Testis (tissue), 2 donors: ENCODE results near the gene CDH11.

Experiments used
- POLR2A ChIP-seq: fragments of 450-650 bp; IDR thresholded peaks from one replicate; pipeline ENCODE4 v1.6.1; 2017; ENCODE audit warnings: antibody characterized with exemption, mild to moderate bottlenecking, moderate library complexity
- TF ChIP-seq, protein P1 (sequence below), 3 experiments: fragments of 450-650 bp in 2 of 3; fragments of 200-600 bp in 1 of 3; sonication (generic) in 1 of 3; IDR thresholded peaks; one replicate each; pipeline ENCODE4 v1.5.1; 2016 to 2019; ENCODE audit warnings: antibody characterized with exemption in 3 of 3, mild to moderate bottlenecking in 2 of 3, moderate library complexity in 1 of 3

DNA sequence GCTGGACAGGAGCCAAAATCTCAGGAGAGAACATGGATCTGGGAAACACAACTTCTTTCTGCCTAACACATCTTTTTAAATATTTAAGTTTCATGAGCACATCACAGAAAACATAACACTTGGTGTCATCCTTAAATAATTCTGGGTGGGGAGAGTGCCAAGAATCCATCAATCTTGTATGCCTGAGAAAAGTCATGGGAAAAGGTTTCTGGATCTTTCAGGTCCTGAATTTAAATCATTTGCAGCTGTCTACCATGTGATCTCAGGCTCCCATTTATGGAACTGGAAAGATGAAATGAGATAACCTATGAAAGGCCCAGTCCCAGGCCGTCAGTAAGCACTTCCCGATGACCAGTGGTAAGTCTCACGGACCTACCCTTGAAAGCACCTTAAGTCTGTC is 15.1 kb downstream of the CDH11 start:
- TF ChIP-seq, protein P1, sequence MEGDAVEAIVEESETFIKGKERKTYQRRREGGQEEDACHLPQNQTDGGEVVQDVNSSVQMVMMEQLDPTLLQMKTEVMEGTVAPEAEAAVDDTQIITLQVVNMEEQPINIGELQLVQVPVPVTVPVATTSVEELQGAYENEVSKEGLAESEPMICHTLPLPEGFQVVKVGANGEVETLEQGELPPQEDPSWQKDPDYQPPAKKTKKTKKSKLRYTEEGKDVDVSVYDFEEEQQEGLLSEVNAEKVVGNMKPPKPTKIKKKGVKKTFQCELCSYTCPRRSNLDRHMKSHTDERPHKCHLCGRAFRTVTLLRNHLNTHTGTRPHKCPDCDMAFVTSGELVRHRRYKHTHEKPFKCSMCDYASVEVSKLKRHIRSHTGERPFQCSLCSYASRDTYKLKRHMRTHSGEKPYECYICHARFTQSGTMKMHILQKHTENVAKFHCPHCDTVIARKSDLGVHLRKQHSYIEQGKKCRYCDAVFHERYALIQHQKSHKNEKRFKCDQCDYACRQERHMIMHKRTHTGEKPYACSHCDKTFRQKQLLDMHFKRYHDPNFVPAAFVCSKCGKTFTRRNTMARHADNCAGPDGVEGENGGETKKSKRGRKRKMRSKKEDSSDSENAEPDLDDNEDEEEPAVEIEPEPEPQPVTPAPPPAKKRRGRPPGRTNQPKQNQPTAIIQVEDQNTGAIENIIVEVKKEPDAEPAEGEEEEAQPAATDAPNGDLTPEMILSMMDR (IDR thresholded peaks at IDR 0.05) = no peak
- TF ChIP-seq POLR2A = no peak
